IMR-90 (cell line): ENCODE results near the gene IL1RAPL1. TPM values are rescaled to one million over a fixed set of nuclear protein-coding genes. Genes with fewer than 3 reads are reported as not detected.

ENCODE experiments used
- ATAC-seq: fragments of 200-7000 bp; cut with Tn5 transposase; 2 replicates; pipeline ENCODE4 v1.9.1; 2020; ENCODE audit warnings: low read depth, mild to moderate bottlenecking, moderate library complexity
- BruUV-seq: library from RNA; stranded (reverse); fragments of 400-500 nt; replicated peaks from 2 replicates; lab custom pipeline; 2021; lab: Mats Ljungman, UMichigan
- CTCF ChIA-PET: fragments of 300-600 bp; formaldehyde crosslinking; extraction: SDS; loops from one replicate; lab custom pipeline; 2021; ENCODE audit warnings: antibody characterized with exemption; lab: Yijun Ruan, JAX
- POLR2A ChIA-PET: fragments of 300-600 bp; sonication (Branson Sonifier 250); formaldehyde crosslinking; loops from one replicate; lab custom pipeline; 2022; ENCODE audit warnings: antibody characterized with exemption; ENCODE audit not compliant: unreplicated experiment; lab: Charles Lee
- DNase-seq: peaks from one replicate; pipeline ENCODE4 v3.0.0; 2013
- H2AFZ ChIP-seq: replicated peaks from 2 replicates; pipeline ENCODE3; 2013; ENCODE audit warnings: low read length, mild to moderate bottlenecking; ENCODE audit not compliant: poor library complexity
- H2AK5ac ChIP-seq: 2 replicates; pipeline ENCODE4 v1.6.1; 2013; ENCODE audit warnings: low read depth, low read length, inconsistent platforms
- H2AK9ac ChIP-seq: replicated peaks from 2 replicates; pipeline ENCODE3; 2013; ENCODE audit warnings: mild to moderate bottlenecking, low read depth, low read length, moderate library complexity; ENCODE audit not compliant: poor library complexity
- H2BK120ac ChIP-seq: 2 replicates; pipeline ENCODE4 v1.6.1; 2013; ENCODE audit warnings: low read depth, low read length, inconsistent platforms
- H2BK15ac ChIP-seq: 3 replicates; pipeline ENCODE4 v1.6.1; 2013; ENCODE audit warnings: low read depth, low read length, inconsistent platforms
- H2BK20ac ChIP-seq: 2 replicates; pipeline ENCODE4 v1.6.1; 2013; ENCODE audit warnings: low read depth, mild to moderate bottlenecking, inconsistent platforms, low read length, moderate library complexity
- H2BK5ac ChIP-seq: 2 replicates; pipeline ENCODE4 v1.6.1; 2013; ENCODE audit warnings: mild to moderate bottlenecking, low read depth, low read length, inconsistent platforms; ENCODE audit not compliant: poor library complexity, severe bottlenecking
- H3K14ac ChIP-seq: replicated peaks from 2 replicates; pipeline ENCODE4 v1.6.1; 2013; ENCODE audit warnings: low read depth, low read length, inconsistent platforms
- H3K18ac ChIP-seq: 2 replicates; pipeline ENCODE4 v1.6.1; 2013; ENCODE audit warnings: low read depth, low read length, control low read depth
- H3K23ac ChIP-seq: 2 replicates; pipeline ENCODE4 v1.6.1; 2013; ENCODE audit warnings: low read depth, low read length, inconsistent platforms
- H3K27ac ChIP-seq: 2 replicates; pipeline ENCODE4 v1.5.1; 2013; ENCODE audit warnings: mild to moderate bottlenecking, control low read depth, low read length; ENCODE audit not compliant: insufficient read depth
- H3K27me3 ChIP-seq: 2 replicates; pipeline ENCODE4 v1.6.1; 2013; ENCODE audit warnings: low read length; ENCODE audit not compliant: control insufficient read depth, insufficient read depth
- H3K36me3 ChIP-seq: 2 replicates; pipeline ENCODE4 v1.6.1; 2013; ENCODE audit warnings: low read length, mixed read lengths; ENCODE audit not compliant: control insufficient read depth, insufficient read depth
- H3K4ac ChIP-seq: 2 replicates; pipeline ENCODE4 v1.6.1; 2013; ENCODE audit warnings: low read depth, low read length, inconsistent platforms
- H3K4me1 ChIP-seq: 2 replicates; pipeline ENCODE4 v1.6.1; 2013; ENCODE audit warnings: low read length, mixed read lengths; ENCODE audit not compliant: control insufficient read depth, insufficient read depth
- H3K4me2 ChIP-seq: 2 replicates; pipeline ENCODE4 v1.6.1; 2013; ENCODE audit warnings: low read depth, mild to moderate bottlenecking, control low read depth, low read length, moderate library complexity
- H3K4me3 ChIP-seq: 2 replicates; pipeline ENCODE4 v1.5.1; 2013; ENCODE audit warnings: low read depth, mild to moderate bottlenecking, control low read depth, low read length, moderate library complexity; ENCODE audit not compliant: insufficient read depth
- H3K56ac ChIP-seq: 2 replicates; pipeline ENCODE4 v1.6.1; 2013; ENCODE audit warnings: low read length, inconsistent platforms; ENCODE audit not compliant: insufficient read depth; ENCODE audit errors: extremely low read depth
- H3K79me1 ChIP-seq, 2 experiments: 2 replicates each; pipeline ENCODE4 v1.6.1; 2013; ENCODE audit warnings: low read length in 2 of 2, inconsistent platforms in 1 of 2, low read depth in 1 of 2
- H3K9ac ChIP-seq: 2 replicates; pipeline ENCODE4 v1.6.1; 2013; ENCODE audit warnings: low read depth, low read length, control low read depth
- H3K9me1 ChIP-seq: 2 replicates; pipeline ENCODE4 v1.6.1; 2013; ENCODE audit warnings: low read length, inconsistent platforms; ENCODE audit not compliant: insufficient read depth
- H3K9me3 ChIP-seq: 2 replicates; pipeline ENCODE4 v1.6.1; 2013; ENCODE audit warnings: low read length; ENCODE audit not compliant: control insufficient read depth, insufficient read depth
- H4K20me1 ChIP-seq: 2 replicates; pipeline ENCODE4 v1.6.1; 2013; ENCODE audit warnings: low read length, inconsistent platforms; ENCODE audit not compliant: insufficient read depth
- H4K5ac ChIP-seq: 2 replicates; pipeline ENCODE4 v1.6.1; 2013; ENCODE audit warnings: mild to moderate bottlenecking, low read depth, low read length, control low read depth
- H4K8ac ChIP-seq, 2 experiments: 2 replicates each; pipeline ENCODE4 v1.6.1; 2013; ENCODE audit warnings: low read depth in 2 of 2, low read length in 2 of 2, control low read depth in 1 of 2, inconsistent platforms in 1 of 2
- H4K91ac ChIP-seq: 2 replicates; pipeline ENCODE4 v1.6.1; 2013; ENCODE audit warnings: low read depth, low read length, inconsistent platforms; ENCODE audit not compliant: insufficient read depth
- BHLHE40 ChIP-seq: fragments of 150-350 bp; IDR thresholded peaks from 2 replicates; pipeline ENCODE4 v1.6.1; 2016; ENCODE audit warnings: mild to moderate bottlenecking, low read depth, low read length
- CEBPB ChIP-seq: IDR thresholded peaks from 2 replicates; pipeline ENCODE4 v1.6.1; 2012; ENCODE audit warnings: low read depth, low read length, improper control_type of control experiment
- RFX5 ChIP-seq: IDR thresholded peaks from 2 replicates; pipeline ENCODE4 v1.8.0; 2012; ENCODE audit warnings: low read depth, mild to moderate bottlenecking, low read length, moderate library complexity
- WGBS, 2 experiments: methylation state at CpG; one replicate each; pipeline versions ENCODE4 v1.1.5 to v1.1.7; 2013; ENCODE audit warnings: missing lambda C conversion rate in 2 of 2; ENCODE audit not compliant: insufficient read length in 1 of 2; ENCODE audit errors: extremely low coverage in 2 of 2; 5-methylcytosine and 5-hydroxymethylcytosine counted together
- dilution Hi-C: fragments of 300-500 bp; cut with HindIII; formaldehyde crosslinking; loops from one replicate; pipeline ENCODE4 v1.14.3; 2018; ENCODE audit warnings: low sequenced_read_pairs; ENCODE audit not compliant: unreplicated experiment
- in situ Hi-C: fragments of 300-500 bp; cut with MboI; formaldehyde crosslinking; loops from 3 replicates; pipeline ENCODE4 v1.14.3; 2019; ENCODE audit warnings: low sequenced_read_pairs, inconsistent platforms, mixed read lengths
- intact Hi-C: fragments of 100-400 bp; cut with micrococcal nuclease; formaldehyde crosslinking; loops from 2 replicates; pipeline ENCODE4 v1.10.0; 2022
- polyA plus RNA-seq, 3 experiments: library from polyadenylated mRNA; depleted of rRNA; stranded (reverse); fragments of >200 nt; gene quantifications; 2 replicates each; pipeline ENCODE4 v1.2.3, GENCODE V29; 2012; ENCODE audit warnings: low replicate concordance in 1 of 3
- total RNA-seq: library from RNA; depleted of rRNA; stranded (reverse); fragments of >200 nt; gene quantifications from 2 replicates; pipeline ENCODE4 v1.2.3, GENCODE V29; 2012

The IL1RAPL1 gene
- total and polyA plus RNA-seq, 2 of the 4 experiments (the other 2 are of a cell fraction) = 1.5 to 9.0 TPM

DNA sequence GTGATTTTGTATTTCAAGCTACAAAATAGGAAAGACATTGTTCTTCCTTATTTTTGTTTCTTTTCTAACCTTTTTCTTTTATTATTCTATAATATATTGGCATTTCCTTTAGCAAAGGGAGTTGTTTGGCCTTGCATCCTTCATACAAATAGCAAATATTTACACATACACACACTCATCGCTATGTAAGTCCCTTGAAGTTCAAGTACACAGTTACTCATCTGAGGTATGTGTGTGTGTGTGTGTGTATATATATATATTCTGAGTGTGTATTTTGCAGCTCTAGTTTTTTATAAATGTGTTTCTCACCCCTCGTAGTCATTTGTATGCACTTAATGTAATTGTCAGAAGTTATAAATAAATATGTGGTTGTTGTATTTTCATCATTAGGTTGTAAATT is 903.4 kb downstream of the IL1RAPL1 start:
- Histone ChIP-seq H3K56ac (no peak overlapping the region), H4K5ac (no peak overlapping the region), H2BK20ac (no peak overlapping the region), H3K9me1 (no peaks in the 10 kb centered on the region), H3K27ac (no peak overlapping the region), H3K79me1 (no peaks in the 10 kb centered on the region), H2AFZ (no peak overlapping the region), H4K20me1 (no peaks in the 10 kb centered on the region), H4K8ac (no peak overlapping the region), H3K4me1 (0 out of 2 replicates have a peak, but pooled peaks cover 2% of the 10 kb centered on the region), H2BK120ac (no peak overlapping the region), H3K23ac (no peak overlapping the region), H3K27me3 (no peaks in the 10 kb centered on the region), H3K36me3 (no peaks in the 10 kb centered on the region), H3K4me2 (no peak overlapping the region), H3K9me3 (no peaks in the 10 kb centered on the region), H2BK5ac (no peak overlapping the region), H2BK15ac (no peak overlapping the region), H2AK9ac (no peak overlapping the region), H3K9ac (no peak overlapping the region), H3K4ac (no peak overlapping the region), H4K91ac (no peak overlapping the region), H3K18ac (no peak overlapping the region), H2AK5ac (no peak overlapping the region), H3K4me3 (no peak overlapping the region), H3K14ac (no peak overlapping the region)
- in situ Hi-C loops (no loop called here), intact Hi-C loops (no loop called here), dilution Hi-C loops (no loop called here)
- DNase-seq (no peak), ATAC-seq (no peak)
- WGBS, 2 experiments = no CpG with 5 or more reads among the region's 2 CpGs
- TF ChIP-seq RFX5 (no peak), CEBPB (no peak), BHLHE40 (no peak)
- POLR2A ChIA-PET = no interaction called here
- CTCF ChIA-PET = no interaction called here
- BruUV-seq = no TSS peak
